Omental fat pad (tissue), 4 donors: ENCODE data around the gene SIM2. TPM values are rescaled to one million over a fixed set of nuclear protein-coding genes. Genes with fewer than 3 reads are reported as not detected.

ENCODE experiments used
- ATAC-seq: fragments of 150-250 bp; one replicate; pipeline ENCODE4 v1.9.1; 2016; ENCODE audit warnings: mild to moderate bottlenecking, moderate library complexity; ENCODE audit not compliant: low FRiP score
- DNase-seq: peaks from one replicate; pipeline ENCODE4 v3.0.0-alpha.2; 2019; ENCODE audit warnings: low spot score
- CTCF ChIP-seq, 3 donors: fragments of 450-650 bp; IDR thresholded peaks; one replicate each; pipeline ENCODE4 v1.5.1; 2016 to 2017; ENCODE audit warnings: antibody characterized with exemption in 3 of 3, mild to moderate bottlenecking in 3 of 3, moderate library complexity in 2 of 3
- total RNA-seq, 4 donors: library from RNA; depleted of rRNA; stranded (reverse); fragments of >200 nt; gene quantifications; one replicate each; pipeline ENCODE4 v1.1.0, GENCODE V29; 2016

SIM2 gene
- total RNA-seq, 4 donors from 2014 or later, result 3.2 TPM; not detected in 3

GRCh38 chr21:36672737-36673136 lies 26.2 kb upstream of the SIM2 start:
- no peak for TF ChIP-seq CTCF (IDR thresholded peaks at IDR 0.05)
- DNase-seq (no peak), ATAC-seq (no peak)

GRCh38 chr21:36676039-36676950 lies 22.6 kb upstream of the SIM2 start:
- no peak for ATAC-seq
- no peak for TF ChIP-seq CTCF (IDR thresholded peaks at IDR 0.05)
- no peak for DNase-seq

- ATAC-seq (no peak), DNase-seq (no peak)
- no peak for TF ChIP-seq CTCF (IDR thresholded peaks at IDR 0.05)
These were observed 21.5 kb upstream of the SIM2 start for GRCh38 chr21:36677443-36677842.

- DNase-seq (no peak), ATAC-seq (no peak)
- no peak for TF ChIP-seq CTCF (IDR thresholded peaks at IDR 0.05)
These were observed 20.4 kb upstream of the SIM2 start for GRCh38 chr21:36678538-36678937.

GRCh38 chr21:36681117-36681631 lies 17.7 kb upstream of the SIM2 start:
- TF ChIP-seq CTCF (IDR thresholded peaks at IDR 0.05), result no peak
- DNase-seq (no peak), ATAC-seq (no peak)

GRCh38 chr21:36684957-36685714 lies 13.8 kb upstream of the SIM2 start:
- no peak for TF ChIP-seq CTCF (IDR thresholded peaks at IDR 0.05)
- ATAC-seq (no peak), DNase-seq (no peak)
